SK-N-SH (cell line): ENCODE data around the gene IL13RA1. TPM values are rescaled to one million over a fixed set of nuclear protein-coding genes. Genes with fewer than 3 reads are reported as not detected.

Experiments used
- CTCF ChIA-PET: fragments of 300-600, 350-600 bp; formaldehyde crosslinking; extraction: SDS; loops from one replicate; lab custom pipeline; 2021; lab: Yijun Ruan, JAX
- POLR2A ChIA-PET: fragments of 350-600 bp; sonication (Branson Sonifier 250); formaldehyde crosslinking; extraction: SDS; loops from one replicate; lab custom pipeline; 2020; ENCODE audit warnings: antibody characterized with exemption, inconsistent platforms; lab: Yijun Ruan, JAX
- DNase-seq: peaks from one replicate; pipeline ENCODE4 v3.0.0; 2012
- H2AFZ ChIP-seq: fragments of 200-600 bp; sonication (generic); 2 replicates; pipeline ENCODE4 v1.8.1; 2016; ENCODE audit warnings: antibody characterized with exemption, mild to moderate bottlenecking, low read depth
- H3F3A ChIP-seq: fragments of 200-600 bp; sonication (generic); replicated peaks from 2 replicates; pipeline ENCODE3; 2016; ENCODE audit warnings: antibody characterized with exemption, mild to moderate bottlenecking; ENCODE audit not compliant: insufficient read depth
- H3K27ac ChIP-seq, 2 experiments: fragments of 200-500 bp in 1 of 2; fragments of 200-600 bp in 1 of 2; sonication (Bioruptor generic) in 1 of 2; sonication (generic), shearing (Covaris generic) in 1 of 2; 2 replicates each; pipeline versions ENCODE4 v1.5.1 to v1.6.1; 2014 to 2016; ENCODE audit warnings: low read depth in 2 of 2, inconsistent platforms in 1 of 2, low read length in 1 of 2, mild to moderate bottlenecking in 1 of 2, mixed read lengths in 1 of 2
- H3K27me3 ChIP-seq: fragments of 200-600 bp; sonication (generic), shearing (Covaris generic); 2 replicates; pipeline ENCODE4 v1.6.1; 2016; ENCODE audit warnings: mixed run types; ENCODE audit not compliant: insufficient read depth
- H3K36me3 ChIP-seq, 2 experiments: fragments of 200-500 bp in 1 of 2; fragments of 200-600 bp in 1 of 2; sonication (Bioruptor generic) in 1 of 2; sonication (generic) in 1 of 2; replicated peaks in 1 of 2; 2 replicates each; pipeline versions ENCODE3 to v1.5.1; 2014 to 2016; ENCODE audit warnings: low read length in 1 of 2, mild to moderate bottlenecking in 1 of 2; ENCODE audit not compliant: insufficient read depth in 2 of 2, control insufficient read depth in 1 of 2
- H3K4me1 ChIP-seq, 2 experiments: fragments of 200-500 bp in 1 of 2; fragments of 200-600 bp in 1 of 2; sonication (Bioruptor generic) in 1 of 2; sonication (generic), shearing (Covaris generic) in 1 of 2; 2 replicates each; pipeline versions ENCODE4 v1.5.1 to v1.6.1; 2014 to 2016; ENCODE audit warnings: low read depth in 1 of 2, low read length in 1 of 2, mixed run types in 1 of 2; ENCODE audit not compliant: insufficient read depth in 2 of 2, control insufficient read depth in 1 of 2
- H3K4me2 ChIP-seq: fragments of 200-600 bp; sonication (generic), shearing (Covaris generic); 2 replicates; pipeline ENCODE4 v1.6.1; 2017; ENCODE audit warnings: mixed run types
- H3K4me3 ChIP-seq, 2 experiments: fragments of 200-500 bp in 1 of 2; fragments of 200-600 bp in 1 of 2; sonication (Bioruptor generic) in 1 of 2; sonication (generic), shearing (Covaris generic) in 1 of 2; 2 replicates each; pipeline versions ENCODE4 v1.5.1 to v1.8.1; 2014 to 2016; ENCODE audit warnings: low read depth in 2 of 2, inconsistent platforms in 1 of 2, low read length in 1 of 2, mild to moderate bottlenecking in 1 of 2, mixed read lengths in 1 of 2, moderate library complexity in 1 of 2
- H3K79me2 ChIP-seq: fragments of 200-600 bp; sonication (generic); 2 replicates; pipeline ENCODE4 v1.8.1; 2017; ENCODE audit warnings: mild to moderate bottlenecking; ENCODE audit not compliant: insufficient read depth
- H3K9ac ChIP-seq: fragments of 200-600 bp; sonication (generic); 2 replicates; pipeline ENCODE4 v1.6.1; 2017; ENCODE audit warnings: mixed run types
- H3K9me2 ChIP-seq: fragments of 200-600 bp; sonication (generic); 2 replicates; pipeline ENCODE4 v1.6.1; 2017; ENCODE audit warnings: mixed run types
- H3K9me3 ChIP-seq: fragments of 200-600 bp; sonication (generic); 2 replicates; pipeline ENCODE4 v1.6.1; 2017; ENCODE audit warnings: mixed run types, mild to moderate bottlenecking, moderate library complexity
- H4K20me1 ChIP-seq: fragments of 200-600 bp; sonication (generic); 2 replicates; pipeline ENCODE4 v1.6.1; 2017; ENCODE audit warnings: mild to moderate bottlenecking, mixed run types; ENCODE audit not compliant: insufficient read depth
- CHD2 ChIP-seq: fragments of 150-350 bp; IDR thresholded peaks from 2 replicates; pipeline ENCODE4 v1.6.1; 2018; ENCODE audit warnings: low read length; ENCODE audit not compliant: partially characterized antibody
- ELF1 ChIP-seq: IDR thresholded peaks from 2 replicates; pipeline ENCODE4 v1.4.0; 2012
- EP300 ChIP-seq, 2 experiments: IDR thresholded peaks; 2 replicates each; pipeline versions ENCODE4 v1.4.0 to v1.6.1; 2012; ENCODE audit warnings: borderline replicate concordance in 1 of 2, low read depth in 1 of 2, low read length in 1 of 2
- FOXJ3 ChIP-seq: sonication (generic); formaldehyde crosslinking; IDR thresholded peaks from 2 replicates; pipeline ENCODE4 v1.5.1; 2020; ENCODE audit warnings: mild to moderate bottlenecking, missing genetic modification reagents
- GATA2 ChIP-seq: sonication (generic); formaldehyde crosslinking; IDR thresholded peaks from 2 replicates; pipeline ENCODE4 v1.5.0; 2020; ENCODE audit warnings: mild to moderate bottlenecking, missing genetic modification reagents
- JUND ChIP-seq: IDR thresholded peaks from 2 replicates; pipeline ENCODE4 v1.4.0; 2012
- MXI1 ChIP-seq: IDR thresholded peaks from 2 replicates; pipeline ENCODE4 v1.6.1; 2012; ENCODE audit warnings: mild to moderate bottlenecking, low read depth, low read length, improper control_type of control experiment
- RCOR1 ChIP-seq: fragments of 150-350 bp; IDR thresholded peaks from 2 replicates; pipeline ENCODE4 v1.6.1; 2017; ENCODE audit warnings: antibody characterized with exemption, low read length
- RXRA ChIP-seq: IDR thresholded peaks from 2 replicates; pipeline ENCODE4 v1.4.0; 2012; ENCODE audit warnings: low read depth, mild to moderate bottlenecking, borderline replicate concordance
- SMC3 ChIP-seq: IDR thresholded peaks from 2 replicates; pipeline ENCODE4 v1.6.1; 2012; ENCODE audit warnings: low read depth, low read length, improper control_type of control experiment
- WGBS: methylation state at CpG from one replicate; pipeline ENCODE4 v1.1.6; 2017; ENCODE audit warnings: low lambda C conversion rate; 5-methylcytosine and 5-hydroxymethylcytosine counted together
- polyA plus RNA-seq, 3 experiments: library from polyadenylated mRNA; depleted of rRNA; stranded (reverse); fragments of >200 nt; gene quantifications; 2 replicates each; pipeline ENCODE4 v1.2.3, GENCODE V29; 2012
- TF ChIP-seq, protein P1 (sequence below): IDR thresholded peaks from 2 replicates; pipeline ENCODE4 v1.4.0; 2012; ENCODE audit warnings: low read depth
- TF ChIP-seq, protein P2 (sequence below): IDR thresholded peaks from 2 replicates; pipeline ENCODE4 v1.4.0; 2012; ENCODE audit warnings: low read depth, borderline replicate concordance
- TF ChIP-seq, protein P3 (sequence below): fragments of 150-350 bp; IDR thresholded peaks from 2 replicates; pipeline ENCODE4 v1.6.1; 2016; ENCODE audit warnings: mild to moderate bottlenecking, low read depth, low read length
- TF ChIP-seq, protein P4 (sequence below): IDR thresholded peaks from 2 replicates; pipeline ENCODE4; 2012
- TF ChIP-seq, protein P5 (sequence below): IDR thresholded peaks from 2 replicates; pipeline ENCODE4 v1.6.1; 2012; ENCODE audit warnings: mild to moderate bottlenecking, low read depth, low read length, moderate library complexity

IL13RA1 gene
- polyA plus RNA-seq, 1 of the 3 experiments (the other 2 are of a cell fraction), result 27.0 TPM

DNA sequence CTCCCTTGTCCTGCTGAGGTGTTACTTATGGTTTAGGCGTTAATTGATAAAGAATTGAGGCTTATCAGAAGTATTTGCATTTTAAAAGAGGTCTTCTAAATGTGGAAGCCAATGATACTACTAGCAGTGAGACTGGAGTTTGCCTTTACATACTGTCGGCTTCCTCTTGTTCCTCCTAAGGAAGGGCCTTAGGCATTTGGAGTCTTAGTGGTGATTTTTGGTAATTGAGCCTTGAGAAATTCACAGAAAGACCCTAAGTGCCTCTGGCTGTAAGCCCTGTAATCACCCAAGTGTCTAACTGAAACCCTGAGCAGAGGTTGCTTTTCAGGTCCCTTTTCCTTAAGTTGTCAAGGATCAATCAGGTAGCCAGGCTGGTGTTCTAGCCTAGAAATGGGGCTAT is 14.8 kb downstream of the IL13RA1 start:
- Histone ChIP-seq H3K9ac (no peak overlapping the region), H2AFZ (no peak overlapping the region), H3K79me2 (peaks cover 20% of the 10 kb centered on the region; the same call in 1 of the 2 replicates), H3K27me3 (no peaks in the 10 kb centered on the region), H3K27ac (no peak overlapping the region), H3K4me1 (no peaks in the 10 kb centered on the region), H3K9me3 (no peaks in the 10 kb centered on the region), H3K4me3 (no peak overlapping the region), H3K4me2 (no peak overlapping the region), H3K36me3 (no peaks in the 10 kb centered on the region), H3K9me2 (no peaks in the 10 kb centered on the region), H3F3A (peaks cover 3% of the 10 kb centered on the region), H4K20me1 (no peaks in the 10 kb centered on the region)
- CTCF ChIA-PET, result interaction anchor here (1.0 kb wide), 1 partner anchor 19 kb away, joined by 3 read pairs; no protein-coding TSS in a partner anchor
- no peak for DNase-seq
- TF ChIP-seq MXI1 (no peak), CHD2 (no peak), RCOR1 (no peak), RXRA (no peak), FOXJ3 (CRISPR knock-in tag) (no peak), JUND (no peak)
- TF ChIP-seq, protein P1, sequence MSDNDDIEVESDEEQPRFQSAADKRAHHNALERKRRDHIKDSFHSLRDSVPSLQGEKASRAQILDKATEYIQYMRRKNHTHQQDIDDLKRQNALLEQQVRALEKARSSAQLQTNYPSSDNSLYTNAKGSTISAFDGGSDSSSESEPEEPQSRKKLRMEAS, result no peak
- TF ChIP-seq, protein P2, sequence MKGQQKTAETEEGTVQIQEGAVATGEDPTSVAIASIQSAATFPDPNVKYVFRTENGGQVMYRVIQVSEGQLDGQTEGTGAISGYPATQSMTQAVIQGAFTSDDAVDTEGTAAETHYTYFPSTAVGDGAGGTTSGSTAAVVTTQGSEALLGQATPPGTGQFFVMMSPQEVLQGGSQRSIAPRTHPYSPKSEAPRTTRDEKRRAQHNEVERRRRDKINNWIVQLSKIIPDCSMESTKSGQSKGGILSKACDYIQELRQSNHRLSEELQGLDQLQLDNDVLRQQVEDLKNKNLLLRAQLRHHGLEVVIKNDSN, result no peak
- TF ChIP-seq, protein P3, sequence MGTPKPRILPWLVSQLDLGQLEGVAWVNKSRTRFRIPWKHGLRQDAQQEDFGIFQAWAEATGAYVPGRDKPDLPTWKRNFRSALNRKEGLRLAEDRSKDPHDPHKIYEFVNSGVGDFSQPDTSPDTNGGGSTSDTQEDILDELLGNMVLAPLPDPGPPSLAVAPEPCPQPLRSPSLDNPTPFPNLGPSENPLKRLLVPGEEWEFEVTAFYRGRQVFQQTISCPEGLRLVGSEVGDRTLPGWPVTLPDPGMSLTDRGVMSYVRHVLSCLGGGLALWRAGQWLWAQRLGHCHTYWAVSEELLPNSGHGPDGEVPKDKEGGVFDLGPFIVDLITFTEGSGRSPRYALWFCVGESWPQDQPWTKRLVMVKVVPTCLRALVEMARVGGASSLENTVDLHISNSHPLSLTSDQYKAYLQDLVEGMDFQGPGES, result no peak
- TF ChIP-seq, protein P4, sequence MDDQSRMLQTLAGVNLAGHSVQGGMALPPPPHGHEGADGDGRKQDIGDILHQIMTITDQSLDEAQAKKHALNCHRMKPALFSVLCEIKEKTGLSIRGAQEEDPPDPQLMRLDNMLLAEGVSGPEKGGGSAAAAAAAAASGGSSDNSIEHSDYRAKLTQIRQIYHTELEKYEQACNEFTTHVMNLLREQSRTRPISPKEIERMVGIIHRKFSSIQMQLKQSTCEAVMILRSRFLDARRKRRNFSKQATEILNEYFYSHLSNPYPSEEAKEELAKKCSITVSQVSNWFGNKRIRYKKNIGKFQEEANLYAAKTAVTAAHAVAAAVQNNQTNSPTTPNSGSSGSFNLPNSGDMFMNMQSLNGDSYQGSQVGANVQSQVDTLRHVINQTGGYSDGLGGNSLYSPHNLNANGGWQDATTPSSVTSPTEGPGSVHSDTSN, result no peak
- POLR2A ChIA-PET, result no interaction called here
- 64% methylated on average over 2 of the region's 2 CpGs for WGBS

DNA sequence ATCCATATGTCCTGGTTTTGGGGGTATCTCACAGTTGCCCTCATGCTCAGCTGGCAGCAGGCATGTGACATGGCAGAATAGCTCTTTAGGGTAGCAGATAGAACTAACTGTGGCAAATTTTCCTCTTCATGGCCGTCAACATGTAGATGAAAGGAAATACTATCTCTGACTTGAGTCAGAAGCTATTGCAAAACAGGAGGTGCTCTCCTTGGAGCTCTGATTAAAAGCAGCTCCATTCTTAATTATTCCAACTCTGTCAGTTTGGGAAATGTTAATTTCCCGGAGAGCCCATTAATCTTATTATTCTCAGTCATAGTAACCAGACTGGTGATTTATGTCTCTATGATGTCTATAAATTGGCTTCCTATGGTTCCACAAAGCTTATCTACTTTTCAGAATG is 18.2 kb downstream of the IL13RA1 start:
- no peak for DNase-seq

More for the DNA sequence above, 18.2 kb downstream of the IL13RA1 start:
- H3K36me3 ChIP-seq, result no peaks in the 10 kb centered on the region
- H3K4me1 ChIP-seq, result no peaks in the 10 kb centered on the region
- no peak overlapping the region for H2AFZ ChIP-seq
- no peaks in the 10 kb centered on the region for H3K9me2 ChIP-seq
- H3K9me3 ChIP-seq, result no peaks in the 10 kb centered on the region
- no peaks in the 10 kb centered on the region for H4K20me1 ChIP-seq
- H3K27ac ChIP-seq, result no peak overlapping the region
- H3K4me2 ChIP-seq, result no peak overlapping the region
- ChIA-PET POLR2A (no interaction called here), CTCF (interaction anchor here (0.7 to 0.8 kb wide), 2 partner anchors 63 to 94 kb away, joined by 3 read pairs; no protein-coding TSS in a partner anchor)
- no peak overlapping the region for H3K9ac ChIP-seq
- H3F3A ChIP-seq, result peaks cover 3% of the 10 kb centered on the region
- WGBS, result 24% methylated on average over 2 of the region's 2 CpGs
- no peak overlapping the region for H3K4me3 ChIP-seq
- H3K79me2 ChIP-seq, result no peaks in the 10 kb centered on the region; the same call in 1 of the 2 replicates
- TF ChIP-seq, protein P5, sequence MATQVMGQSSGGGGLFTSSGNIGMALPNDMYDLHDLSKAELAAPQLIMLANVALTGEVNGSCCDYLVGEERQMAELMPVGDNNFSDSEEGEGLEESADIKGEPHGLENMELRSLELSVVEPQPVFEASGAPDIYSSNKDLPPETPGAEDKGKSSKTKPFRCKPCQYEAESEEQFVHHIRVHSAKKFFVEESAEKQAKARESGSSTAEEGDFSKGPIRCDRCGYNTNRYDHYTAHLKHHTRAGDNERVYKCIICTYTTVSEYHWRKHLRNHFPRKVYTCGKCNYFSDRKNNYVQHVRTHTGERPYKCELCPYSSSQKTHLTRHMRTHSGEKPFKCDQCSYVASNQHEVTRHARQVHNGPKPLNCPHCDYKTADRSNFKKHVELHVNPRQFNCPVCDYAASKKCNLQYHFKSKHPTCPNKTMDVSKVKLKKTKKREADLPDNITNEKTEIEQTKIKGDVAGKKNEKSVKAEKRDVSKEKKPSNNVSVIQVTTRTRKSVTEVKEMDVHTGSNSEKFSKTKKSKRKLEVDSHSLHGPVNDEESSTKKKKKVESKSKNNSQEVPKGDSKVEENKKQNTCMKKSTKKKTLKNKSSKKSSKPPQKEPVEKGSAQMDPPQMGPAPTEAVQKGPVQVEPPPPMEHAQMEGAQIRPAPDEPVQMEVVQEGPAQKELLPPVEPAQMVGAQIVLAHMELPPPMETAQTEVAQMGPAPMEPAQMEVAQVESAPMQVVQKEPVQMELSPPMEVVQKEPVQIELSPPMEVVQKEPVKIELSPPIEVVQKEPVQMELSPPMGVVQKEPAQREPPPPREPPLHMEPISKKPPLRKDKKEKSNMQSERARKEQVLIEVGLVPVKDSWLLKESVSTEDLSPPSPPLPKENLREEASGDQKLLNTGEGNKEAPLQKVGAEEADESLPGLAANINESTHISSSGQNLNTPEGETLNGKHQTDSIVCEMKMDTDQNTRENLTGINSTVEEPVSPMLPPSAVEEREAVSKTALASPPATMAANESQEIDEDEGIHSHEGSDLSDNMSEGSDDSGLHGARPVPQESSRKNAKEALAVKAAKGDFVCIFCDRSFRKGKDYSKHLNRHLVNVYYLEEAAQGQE, result no peak
- TF ChIP-seq GATA2 (CRISPR knock-in tag), result no peak
- TF ChIP-seq EP300 (IDR thresholded peaks at IDR 0.05; ENCODE audit: borderline replicate concordance in 1 of 2, low read depth in 1 of 2, low read length in 1 of 2), result no peak
- no peak for TF ChIP-seq ELF1
- no peak for TF ChIP-seq SMC3
- no peaks in the 10 kb centered on the region for H3K27me3 ChIP-seq
